IPS-11a (cell line): ENCODE results near the gene CEP131.

ENCODE experiments used
- H3K4me3 ChIP-seq: one replicate; pipeline ENCODE4 v1.5.1; 2013; ENCODE audit warnings: low read depth, low read length, control low read depth

CEP131 gene

DNA sequence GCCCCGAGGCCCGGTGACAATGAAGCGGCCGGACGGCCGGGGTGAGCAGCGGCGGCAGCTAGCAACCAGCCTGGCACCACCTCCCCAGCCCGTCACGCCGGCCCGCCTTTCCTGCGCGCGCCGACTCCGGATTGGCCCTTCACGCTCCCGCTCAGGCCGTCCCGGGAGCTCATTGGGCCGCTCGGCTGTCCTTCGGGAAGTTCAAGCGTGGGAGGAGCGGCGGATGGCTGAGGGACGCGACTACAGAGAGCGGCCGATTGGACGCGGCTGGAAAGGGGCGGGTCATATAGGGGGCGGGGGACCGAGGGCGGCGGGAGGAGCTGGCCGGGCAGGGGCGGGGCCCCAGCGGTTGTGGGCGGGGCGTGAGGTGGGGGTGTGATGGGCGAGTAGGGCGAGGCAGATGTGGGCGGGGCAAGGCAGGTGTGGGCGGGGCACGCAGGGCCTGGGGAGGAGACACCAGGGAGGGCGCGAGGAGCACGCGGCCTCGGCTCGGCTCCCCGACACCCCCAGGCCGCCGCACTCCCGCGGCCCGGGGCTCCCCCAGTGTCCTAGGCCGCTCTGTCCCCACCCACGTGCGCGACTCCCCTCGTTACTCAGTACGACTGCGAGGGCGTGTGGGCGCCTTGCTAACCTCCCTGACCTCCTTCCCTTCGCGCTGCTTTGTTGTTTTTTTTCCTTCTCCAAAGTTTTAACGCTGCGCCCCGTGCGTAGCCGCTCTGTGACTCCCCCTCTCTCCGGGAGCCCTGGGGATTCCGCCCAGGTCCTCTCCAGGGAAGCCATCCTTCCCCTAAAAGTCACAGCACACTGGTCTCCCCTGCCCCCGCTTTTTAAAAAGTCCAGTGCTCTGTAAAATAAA lies at the start of gene CEP131:
TSS of gene CEP131 (minus strand) at position 60 of the 856 bp plus-strand sequence. CDS start 2,909 bp downstream, outside the sequence.
- peak within 1 kb of the TSS; percentile 67 for H3K4me3 ChIP-seq

- no peak overlapping the region for H3K4me3 ChIP-seq
These were observed 48.5 kb upstream of the CEP131 start for GRCh38 chr17:81271226-81271625.

DNA sequence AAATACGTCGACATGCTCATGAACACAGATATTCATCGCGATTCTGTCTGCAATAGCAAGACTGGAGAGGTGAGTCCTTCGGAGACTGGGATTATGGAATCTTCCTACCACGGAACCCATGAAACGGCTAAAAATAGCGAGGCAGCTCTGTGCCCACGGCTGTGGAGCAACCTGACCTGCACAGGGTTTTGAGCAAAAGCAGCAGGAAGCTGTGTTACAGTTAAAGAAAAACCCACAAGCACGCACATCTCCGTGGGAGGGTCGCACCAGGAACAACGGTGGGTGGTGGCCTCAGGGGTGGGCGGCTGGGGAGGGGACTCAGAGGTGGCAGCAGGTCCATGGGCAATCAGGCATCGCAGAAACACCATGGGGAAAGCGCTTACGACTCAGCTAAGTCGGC lies 47.5 kb upstream of the CEP131 start:
- no peak overlapping the region for H3K4me3 ChIP-seq

DNA sequence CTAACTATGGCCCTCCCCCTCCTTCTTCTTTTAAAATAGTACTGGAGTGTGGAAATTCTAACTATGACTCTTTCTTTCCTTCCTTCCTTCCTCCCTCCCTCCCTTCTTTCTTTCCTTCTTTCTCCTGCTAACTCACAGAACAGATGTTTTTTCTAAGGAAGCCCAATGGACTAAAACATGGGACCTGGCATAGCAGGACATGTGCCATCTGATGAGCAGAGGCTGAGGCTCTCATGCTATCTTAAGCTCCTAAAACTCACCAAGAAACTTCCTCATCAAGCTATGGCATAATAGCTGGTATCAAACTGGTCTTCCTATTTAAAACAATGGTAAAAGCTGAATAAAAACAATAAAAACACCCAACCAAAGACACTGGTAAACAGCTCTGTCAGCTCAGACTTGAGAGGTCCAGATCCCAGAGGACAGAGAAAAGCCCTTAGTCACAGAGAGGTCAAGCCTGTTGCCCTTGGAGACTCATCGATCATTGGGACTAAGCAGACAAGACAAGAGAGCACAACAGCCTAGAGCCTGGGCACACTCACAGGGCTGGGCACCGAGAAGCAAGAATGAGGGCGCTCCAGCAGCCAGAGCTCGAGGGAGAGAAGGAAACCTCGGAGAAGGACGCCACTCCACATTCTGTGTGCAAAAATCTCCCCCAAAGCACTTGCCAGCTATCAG lies 44.8 kb upstream of the CEP131 start:
- no peak overlapping the region for H3K4me3 ChIP-seq

GRCh38 chr17:81265576-81265975 lies 42.8 kb upstream of the CEP131 start:
- H3K4me3 ChIP-seq: no peak overlapping the region

- H3K4me3 ChIP-seq: no peak overlapping the region
These were observed 41.9 kb upstream of the CEP131 start for GRCh38 chr17:81264640-81265039.

- no peak overlapping the region for H3K4me3 ChIP-seq
These were observed 40.8 kb upstream of the CEP131 start for GRCh38 chr17:81263371-81264181.

- H3K4me3 ChIP-seq: no peak overlapping the region
These were observed 39.0 kb upstream of the CEP131 start for GRCh38 chr17:81261582-81262336.

DNA sequence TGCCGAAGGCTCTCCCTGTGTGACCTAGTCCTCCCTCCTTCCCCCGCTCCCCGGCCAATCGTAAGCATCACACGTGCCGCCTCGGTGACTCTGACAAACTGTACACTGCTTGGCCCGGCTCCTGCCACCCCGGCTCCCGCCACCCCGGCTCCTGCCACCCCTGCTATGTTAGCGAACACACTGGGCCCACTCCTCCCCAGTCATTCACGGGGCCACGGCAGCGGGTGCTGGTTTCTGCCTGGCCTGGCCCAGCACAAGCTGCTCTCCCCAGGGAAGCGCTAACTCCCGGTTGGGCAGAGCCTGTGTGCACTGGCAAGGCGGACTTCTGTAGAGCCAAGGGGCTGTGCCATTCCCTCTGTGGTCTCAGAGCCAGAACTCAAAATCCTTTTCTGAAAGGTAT lies 38.3 kb upstream of the CEP131 start:
- H3K4me3 ChIP-seq: no peak overlapping the region

DNA sequence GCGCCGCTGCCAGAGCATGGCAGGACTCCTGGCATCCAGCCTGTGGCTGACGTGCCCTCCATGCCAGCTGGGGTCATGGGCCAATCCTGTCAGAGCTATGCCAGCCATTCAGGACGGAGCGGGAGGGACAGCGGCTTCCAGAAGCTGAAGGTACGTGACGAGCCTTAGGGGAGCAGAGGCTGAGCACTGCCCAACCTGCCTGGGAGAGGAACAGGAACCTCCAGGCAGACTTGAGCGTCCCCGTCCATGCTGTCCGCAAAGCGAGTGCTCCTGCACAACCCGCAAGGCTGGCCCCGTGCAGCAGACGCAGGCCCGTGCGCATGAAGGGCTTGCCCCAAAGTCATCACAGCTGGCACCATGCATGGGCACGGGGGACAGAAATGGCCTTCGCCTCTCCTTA lies 37.9 kb upstream of the CEP131 start:
- H3K4me3 ChIP-seq: no peak overlapping the region

DNA sequence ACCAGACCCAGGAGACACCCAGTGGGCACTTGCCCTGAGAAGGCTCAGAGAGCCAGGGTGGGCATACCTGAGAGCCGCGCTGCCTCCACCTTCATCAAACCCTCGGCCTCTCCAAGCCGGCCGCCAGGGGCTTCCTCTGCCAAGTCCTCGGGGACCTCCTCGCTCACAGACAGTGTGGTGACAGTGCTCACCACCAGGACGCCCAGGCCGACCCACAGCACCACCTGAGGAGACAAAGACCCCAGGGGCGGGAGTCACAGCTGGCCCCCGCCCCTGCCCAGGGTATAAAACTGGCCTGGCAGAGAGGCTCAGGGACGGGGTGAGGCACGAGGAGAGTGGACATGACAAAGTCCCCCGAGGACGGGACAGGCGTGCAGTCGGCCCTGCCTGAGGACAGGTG lies 37.4 kb upstream of the CEP131 start:
- no peak overlapping the region for H3K4me3 ChIP-seq

- no peak overlapping the region for H3K4me3 ChIP-seq
These were observed 36.4 kb upstream of the CEP131 start for GRCh38 chr17:81259058-81259605.

GRCh38 chr17:81258292-81258691 lies 35.5 kb upstream of the CEP131 start:
- no peak overlapping the region for H3K4me3 ChIP-seq

GRCh38 chr17:81257533-81257932 lies 34.8 kb upstream of the CEP131 start:
- H3K4me3 ChIP-seq: no peak overlapping the region

DNA sequence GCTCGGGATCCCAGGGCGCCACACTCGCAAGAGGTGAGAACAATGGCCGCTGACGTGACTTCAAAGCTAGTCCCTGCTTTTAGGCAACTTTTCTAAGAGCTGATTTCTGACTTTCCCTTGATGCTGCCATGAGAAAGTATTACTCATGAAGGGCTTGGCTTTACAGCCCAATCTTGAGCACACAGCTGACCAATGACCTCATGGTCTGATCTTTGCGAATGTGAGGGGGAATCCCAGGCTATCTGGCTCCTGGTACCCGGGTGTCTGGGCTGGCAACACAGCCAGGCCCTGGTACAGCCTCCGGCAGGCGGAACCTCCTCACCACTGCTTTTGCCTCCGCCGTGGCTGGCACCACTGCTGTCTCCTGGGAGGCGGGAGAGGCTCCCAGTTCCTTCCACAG lies 33.9 kb upstream of the CEP131 start:
- no peak overlapping the region for H3K4me3 ChIP-seq

- no peak overlapping the region for H3K4me3 ChIP-seq
These were observed 32.4 kb upstream of the CEP131 start for GRCh38 chr17:81254955-81255717.

DNA sequence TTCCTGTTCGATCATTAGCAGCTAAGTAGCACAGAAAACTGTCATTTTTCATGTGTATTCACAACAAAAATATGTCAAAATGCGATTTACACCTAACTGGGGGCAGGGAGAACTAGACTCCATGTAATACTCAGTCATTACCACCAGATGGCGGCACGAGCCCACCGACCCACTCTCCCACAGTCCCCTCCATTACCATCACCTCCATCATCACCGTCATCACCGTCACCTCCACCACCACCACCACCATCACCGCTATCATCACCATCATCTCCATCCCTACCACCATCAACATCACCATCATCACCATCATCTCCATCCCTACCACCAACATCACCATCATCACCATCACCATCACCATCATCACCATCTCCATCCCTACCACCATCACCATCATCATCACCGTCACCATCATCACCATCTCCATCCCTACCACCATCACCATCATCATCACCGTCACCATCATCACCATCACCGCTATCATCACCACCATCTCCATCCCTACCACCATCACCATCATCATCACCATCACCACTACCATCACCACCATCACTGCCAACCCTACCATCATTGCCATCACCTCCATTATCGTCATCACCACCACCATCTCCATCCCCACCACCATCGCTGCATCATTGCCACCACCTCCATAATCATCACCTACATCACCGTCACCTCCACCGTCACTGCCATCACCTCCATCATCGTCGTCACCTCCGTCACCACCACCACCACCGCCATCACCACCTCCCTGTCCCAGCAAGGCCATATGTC lies 30.8 kb upstream of the CEP131 start:
- no peak overlapping the region for H3K4me3 ChIP-seq

GRCh38 chr17:81252987-81253329 lies 30.2 kb upstream of the CEP131 start:
- H3K4me3 ChIP-seq: no peak overlapping the region

DNA sequence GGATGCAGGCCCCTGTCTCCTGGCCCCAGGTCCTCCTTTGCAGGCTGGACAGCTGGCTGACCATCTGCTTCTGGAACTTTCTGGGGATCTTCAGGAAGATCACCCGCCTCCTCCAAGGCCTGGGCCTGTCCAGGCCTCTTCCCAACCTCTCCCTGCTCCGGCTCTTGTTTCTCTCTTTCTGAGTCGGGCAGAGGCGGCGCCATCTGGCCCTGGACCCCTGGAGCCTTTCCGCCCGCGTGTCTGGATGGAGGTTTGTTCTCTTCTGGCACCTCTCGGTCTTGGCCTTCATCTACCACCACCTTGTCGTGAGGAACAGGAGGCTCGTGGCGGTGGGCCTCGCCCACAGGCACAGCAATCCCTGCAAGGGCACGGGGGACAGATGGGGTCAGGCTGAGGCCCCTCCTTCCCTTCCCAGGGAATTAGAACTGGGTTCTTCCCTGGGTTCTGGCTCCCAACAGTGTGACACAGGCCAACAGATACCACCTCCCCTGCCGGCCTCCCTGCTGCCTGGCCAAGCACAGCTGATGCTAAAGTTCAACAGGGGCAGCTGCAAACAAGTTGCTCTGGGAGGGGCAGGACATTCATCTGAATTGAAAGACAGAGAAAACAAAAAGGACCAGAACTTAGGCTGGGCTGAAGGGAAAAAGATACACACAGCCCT lies 29.7 kb upstream of the CEP131 start:
- H3K4me3 ChIP-seq: no peak overlapping the region
